ENCODE results near the gene AIF1L.

GRCh38 chr9:131111854-131112311 lies 15.6 kb downstream of the AIF1L start:
- TF ChIP-seq MAX (CRISPR knock-in tag; IDR thresholded peaks at IDR 0.05), result no peak
- TF ChIP-seq IRF1 (CRISPR knock-in tag; IDR thresholded peaks at IDR 0.05), result no peak
- TF ChIP-seq NR2C2 (CRISPR knock-in tag; IDR thresholded peaks at IDR 0.05), result no peak
- TF ChIP-seq ETV6 (CRISPR knock-in tag; IDR thresholded peaks at IDR 0.05), result no peak
- TF ChIP-seq CTCF (IDR thresholded peaks at IDR 0.05), result no peak
- no peak for TF ChIP-seq ZNF317 (CRISPR knock-in tag; IDR thresholded peaks at IDR 0.05; ENCODE audit: borderline replicate concordance, low read depth)
- no peak for TF ChIP-seq KAT7 (CRISPR knock-in tag; IDR thresholded peaks at IDR 0.05; ENCODE audit: borderline replicate concordance)
- TF ChIP-seq SMAD3 (CRISPR knock-in tag; IDR thresholded peaks at IDR 0.05; ENCODE audit: borderline replicate concordance), result no peak
- no peak for TF ChIP-seq FOXJ3 (CRISPR knock-in tag; IDR thresholded peaks at IDR 0.05; ENCODE audit: borderline replicate concordance)
- no peak for TF ChIP-seq TEAD4 (CRISPR knock-in tag; IDR thresholded peaks at IDR 0.05)
